Measurements from ENCODE around the gene ICE2. TPM values are rescaled to one million over a fixed set of nuclear protein-coding genes. Genes with fewer than 3 reads are reported as not detected.

Gene ICE2
- polyA plus RNA-seq, 1 of the 3 experiments (the other 2 are of a cell fraction) = 19.0 TPM

DNA sequence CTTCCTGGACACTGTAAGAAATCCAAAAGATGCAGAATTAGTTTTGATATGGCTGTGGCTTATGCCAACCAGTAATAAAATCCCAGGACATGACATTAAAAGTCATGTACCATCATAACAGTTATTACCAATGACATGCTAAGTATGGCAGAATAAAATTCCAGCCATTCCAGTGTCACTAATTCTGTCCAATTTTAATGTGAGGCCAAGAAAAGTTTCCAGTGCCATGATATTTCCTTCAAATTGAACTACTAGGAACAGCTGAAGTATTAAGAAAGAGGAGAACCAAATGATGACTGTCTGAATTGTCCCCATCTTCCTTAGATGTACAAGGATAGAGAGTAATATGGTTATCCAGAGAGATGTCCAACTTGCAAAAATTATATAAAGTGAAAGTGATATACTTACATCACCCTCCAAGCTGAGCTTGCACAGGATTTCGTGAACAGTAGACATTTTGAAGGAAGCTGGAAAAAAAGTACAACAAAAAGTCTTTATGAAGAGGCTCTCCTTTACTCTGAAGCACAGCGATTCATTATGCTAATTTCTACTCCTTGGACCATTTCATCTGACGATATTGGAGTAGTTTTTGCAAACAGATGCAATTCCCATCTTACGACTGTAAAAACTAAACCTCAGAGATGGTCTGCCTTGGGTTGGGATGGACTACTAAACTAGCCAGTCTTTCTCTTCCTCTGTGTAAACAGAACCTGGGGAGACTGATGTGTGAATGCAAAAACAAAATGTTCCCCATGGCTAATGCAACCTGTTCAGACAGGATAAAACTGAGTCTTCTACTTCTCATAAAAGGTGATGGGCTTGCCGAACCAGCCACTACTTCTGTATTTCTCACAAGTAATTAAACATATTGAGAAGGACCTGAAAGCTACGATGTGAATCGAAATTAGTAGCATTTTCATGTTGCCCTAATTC is 93.1 kb downstream of the ICE2 start:
- no peak for DNase-seq
- no peaks in the 10 kb centered on the region for H3K27me3 ChIP-seq (ENCODE audit: insufficient read depth)
- H3F3A ChIP-seq (replicated peaks; ENCODE audit: insufficient read depth) = peaks cover 98% of the 10 kb centered on the region
- H3K4me1 ChIP-seq (ENCODE audit: control insufficient read depth in 1 of 2, insufficient read depth in 2 of 2, low read depth in 1 of 2, low read length in 1 of 2) = peaks cover 2 to 65% of the 10 kb centered on the region in 2 experiments; a peak in 3 of 4 replicates
- CTCF ChIA-PET = interaction anchor here (0.7 to 1.5 kb wide), 3 partner anchors 25 to 135 kb away, joined by 3 to 5 read pairs (median 4); no protein-coding TSS in a partner anchor
- 0 out of 2 replicates have a peak overlapping the region, but pooled peaks have one; percentile 8 for H3K9ac ChIP-seq
- H3K27ac ChIP-seq (ENCODE audit: low read depth in 2 of 2, low read length in 1 of 2) = peak overlapping the region; percentile 43 to 99; a peak in 3 of 4 replicates
- TF ChIP-seq TAF1 (IDR thresholded peaks at IDR 0.05; ENCODE audit: borderline replicate concordance, low read depth, low read length) = no peak
- TF ChIP-seq POLR2AphosphoS5 (IDR thresholded peaks at IDR 0.05; ENCODE audit: low read depth, low read length) = peak; percentile 12; the same call in 1 of the 2 replicates
- TF ChIP-seq, protein P1, sequence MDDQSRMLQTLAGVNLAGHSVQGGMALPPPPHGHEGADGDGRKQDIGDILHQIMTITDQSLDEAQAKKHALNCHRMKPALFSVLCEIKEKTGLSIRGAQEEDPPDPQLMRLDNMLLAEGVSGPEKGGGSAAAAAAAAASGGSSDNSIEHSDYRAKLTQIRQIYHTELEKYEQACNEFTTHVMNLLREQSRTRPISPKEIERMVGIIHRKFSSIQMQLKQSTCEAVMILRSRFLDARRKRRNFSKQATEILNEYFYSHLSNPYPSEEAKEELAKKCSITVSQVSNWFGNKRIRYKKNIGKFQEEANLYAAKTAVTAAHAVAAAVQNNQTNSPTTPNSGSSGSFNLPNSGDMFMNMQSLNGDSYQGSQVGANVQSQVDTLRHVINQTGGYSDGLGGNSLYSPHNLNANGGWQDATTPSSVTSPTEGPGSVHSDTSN (IDR thresholded peaks at IDR 0.05) = peak; percentile 19; the same call in 1 of the 2 replicates
- no peak for TF ChIP-seq MEF2A (IDR thresholded peaks at IDR 0.05; ENCODE audit: borderline replicate concordance, low read depth)
- TF ChIP-seq, protein P2, sequence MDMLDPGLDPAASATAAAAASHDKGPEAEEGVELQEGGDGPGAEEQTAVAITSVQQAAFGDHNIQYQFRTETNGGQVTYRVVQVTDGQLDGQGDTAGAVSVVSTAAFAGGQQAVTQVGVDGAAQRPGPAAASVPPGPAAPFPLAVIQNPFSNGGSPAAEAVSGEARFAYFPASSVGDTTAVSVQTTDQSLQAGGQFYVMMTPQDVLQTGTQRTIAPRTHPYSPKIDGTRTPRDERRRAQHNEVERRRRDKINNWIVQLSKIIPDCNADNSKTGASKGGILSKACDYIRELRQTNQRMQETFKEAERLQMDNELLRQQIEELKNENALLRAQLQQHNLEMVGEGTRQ (IDR thresholded peaks at IDR 0.05; ENCODE audit: borderline replicate concordance, low read depth, low read length) = no peak
- H3K79me2 ChIP-seq (ENCODE audit: insufficient read depth) = peaks cover 100% of the 10 kb centered on the region
- H2AFZ ChIP-seq (ENCODE audit: low read depth) = no peak overlapping the region
- peaks cover 99% of the 10 kb centered on the region for H4K20me1 ChIP-seq (ENCODE audit: insufficient read depth)
- no peaks in the 10 kb centered on the region for H3K9me3 ChIP-seq
- no peak overlapping the region for H3K4me3 ChIP-seq (ENCODE audit: low read depth in 2 of 2, low read length in 1 of 2)
- no peaks in the 10 kb centered on the region for H3K9me2 ChIP-seq
- POLR2A ChIA-PET = no interaction called here
- WGBS (ENCODE audit: low lambda C conversion rate) = 82% methylated on average over 7 of the region's 7 CpGs
- peaks cover 62 to 84% of the 10 kb centered on the region in 2 experiments for H3K36me3 ChIP-seq (replicated peaks in 1 of 2; ENCODE audit: control insufficient read depth in 1 of 2, insufficient read depth in 2 of 2, low read length in 1 of 2)
- peak overlapping the region; percentile 52; the same call in 1 of the 2 replicates for H3K4me2 ChIP-seq

DNA sequence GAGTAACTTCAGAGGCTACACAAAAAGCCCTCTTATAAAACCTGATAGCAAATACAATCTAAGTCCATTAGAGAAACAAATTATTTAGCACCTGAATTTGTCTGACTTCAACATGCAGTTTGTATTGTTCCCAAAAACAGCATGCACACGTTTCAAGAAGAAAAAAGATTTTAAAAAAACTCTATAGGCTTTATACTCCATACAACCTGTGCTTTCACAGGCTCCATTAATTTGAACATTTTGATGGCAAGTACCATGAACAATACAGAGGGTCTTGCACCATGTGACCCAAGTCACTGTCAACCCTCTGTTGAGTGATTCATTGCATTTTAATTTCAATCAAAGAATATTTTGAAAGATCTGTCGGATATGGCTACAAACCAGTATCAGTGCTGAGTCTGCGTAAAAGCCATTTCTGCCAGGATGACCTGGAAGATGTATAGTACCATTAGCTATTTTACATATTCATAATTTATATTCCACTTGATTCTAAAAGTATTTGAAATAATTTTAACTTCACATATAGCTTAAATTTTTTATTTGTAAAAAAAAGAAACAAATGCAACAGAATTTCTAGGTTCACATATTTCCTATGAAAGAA is 94.3 kb downstream of the ICE2 start:
- H3K27ac ChIP-seq (ENCODE audit: low read depth in 2 of 2, low read length in 1 of 2) = peak overlapping the region; percentile 39 to 99; a peak in 3 of 4 replicates
- no peaks in the 10 kb centered on the region for H3K9me3 ChIP-seq
- H3K4me3 ChIP-seq (ENCODE audit: low read depth in 2 of 2, low read length in 1 of 2) = 0 out of 4 replicates have a peak overlapping the region, but pooled peaks of 1 of the 2 experiments have one; percentile 1
- peak overlapping the region; percentile 82; the same call in 1 of the 2 replicates for H3K9ac ChIP-seq
- POLR2A ChIA-PET = no interaction called here
- H3K79me2 ChIP-seq (ENCODE audit: insufficient read depth) = peaks cover 100% of the 10 kb centered on the region
- no peak for DNase-seq
- peak overlapping the region; percentile 39; the same call in 1 of the 2 replicates for H3K4me2 ChIP-seq
- no peaks in the 10 kb centered on the region for H3K27me3 ChIP-seq (ENCODE audit: insufficient read depth)
- TF ChIP-seq, protein P2 (IDR thresholded peaks at IDR 0.05; ENCODE audit: borderline replicate concordance, low read depth, low read length) = no peak
- TF ChIP-seq, protein P1 (IDR thresholded peaks at IDR 0.05) = 0 out of 2 replicates have a peak, but pooled peaks have one; percentile 14
- TF ChIP-seq, protein P3, sequence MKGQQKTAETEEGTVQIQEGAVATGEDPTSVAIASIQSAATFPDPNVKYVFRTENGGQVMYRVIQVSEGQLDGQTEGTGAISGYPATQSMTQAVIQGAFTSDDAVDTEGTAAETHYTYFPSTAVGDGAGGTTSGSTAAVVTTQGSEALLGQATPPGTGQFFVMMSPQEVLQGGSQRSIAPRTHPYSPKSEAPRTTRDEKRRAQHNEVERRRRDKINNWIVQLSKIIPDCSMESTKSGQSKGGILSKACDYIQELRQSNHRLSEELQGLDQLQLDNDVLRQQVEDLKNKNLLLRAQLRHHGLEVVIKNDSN (IDR thresholded peaks at IDR 0.05; ENCODE audit: borderline replicate concordance, low read depth) = no peak
- TF ChIP-seq POLR2AphosphoS5 (IDR thresholded peaks at IDR 0.05; ENCODE audit: low read depth, low read length) = peak; percentile 59; the same call in 1 of the 2 replicates
- peaks cover 57 to 78% of the 10 kb centered on the region in 2 experiments for H3K36me3 ChIP-seq (replicated peaks in 1 of 2; ENCODE audit: control insufficient read depth in 1 of 2, insufficient read depth in 2 of 2, low read length in 1 of 2)
- peaks cover 96% of the 10 kb centered on the region for H4K20me1 ChIP-seq (ENCODE audit: insufficient read depth)
- peaks cover 2 to 62% of the 10 kb centered on the region in 2 experiments for H3K4me1 ChIP-seq (ENCODE audit: control insufficient read depth in 1 of 2, insufficient read depth in 2 of 2, low read depth in 1 of 2, low read length in 1 of 2)
- H3F3A ChIP-seq (replicated peaks; ENCODE audit: insufficient read depth) = peaks cover 98% of the 10 kb centered on the region
- 78% methylated on average over 3 of the region's 3 CpGs for WGBS (ENCODE audit: low lambda C conversion rate)
- H2AFZ ChIP-seq (ENCODE audit: low read depth) = no peak overlapping the region
- CTCF ChIA-PET = interaction anchor here (0.7 kb wide), 1 partner anchor 57 kb away, joined by 3 read pairs; no protein-coding TSS in a partner anchor
- H3K9me2 ChIP-seq = no peaks in the 10 kb centered on the region
